ENCODE data around the gene TIMM23B.
"Not testable (repeated sequence)": the region's sequence is repeated elsewhere in the genome, so short reads cannot be mapped to it uniquely, and the experiment has no call there.

- TF ChIP-seq, protein P1, sequence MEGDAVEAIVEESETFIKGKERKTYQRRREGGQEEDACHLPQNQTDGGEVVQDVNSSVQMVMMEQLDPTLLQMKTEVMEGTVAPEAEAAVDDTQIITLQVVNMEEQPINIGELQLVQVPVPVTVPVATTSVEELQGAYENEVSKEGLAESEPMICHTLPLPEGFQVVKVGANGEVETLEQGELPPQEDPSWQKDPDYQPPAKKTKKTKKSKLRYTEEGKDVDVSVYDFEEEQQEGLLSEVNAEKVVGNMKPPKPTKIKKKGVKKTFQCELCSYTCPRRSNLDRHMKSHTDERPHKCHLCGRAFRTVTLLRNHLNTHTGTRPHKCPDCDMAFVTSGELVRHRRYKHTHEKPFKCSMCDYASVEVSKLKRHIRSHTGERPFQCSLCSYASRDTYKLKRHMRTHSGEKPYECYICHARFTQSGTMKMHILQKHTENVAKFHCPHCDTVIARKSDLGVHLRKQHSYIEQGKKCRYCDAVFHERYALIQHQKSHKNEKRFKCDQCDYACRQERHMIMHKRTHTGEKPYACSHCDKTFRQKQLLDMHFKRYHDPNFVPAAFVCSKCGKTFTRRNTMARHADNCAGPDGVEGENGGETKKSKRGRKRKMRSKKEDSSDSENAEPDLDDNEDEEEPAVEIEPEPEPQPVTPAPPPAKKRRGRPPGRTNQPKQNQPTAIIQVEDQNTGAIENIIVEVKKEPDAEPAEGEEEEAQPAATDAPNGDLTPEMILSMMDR (conservative IDR thresholded peaks at IDR 0.05) = not testable (repeated sequence)
- TF ChIP-seq ZFX (IDR thresholded peaks at IDR 0.05) = not testable (repeated sequence)
These were observed 9.7 kb upstream of the TIMM23B start for GRCh38 chr10:49931959-49932728.

Data from C4-2B (cell line).